ENCODE results near the gene MGAT5B. TPM values are rescaled to one million over a fixed set of nuclear protein-coding genes. Genes with fewer than 3 reads are reported as not detected.

Gene MGAT5B
- total RNA-seq, 1 experiment from 2014 or later = 4.4 TPM

DNA sequence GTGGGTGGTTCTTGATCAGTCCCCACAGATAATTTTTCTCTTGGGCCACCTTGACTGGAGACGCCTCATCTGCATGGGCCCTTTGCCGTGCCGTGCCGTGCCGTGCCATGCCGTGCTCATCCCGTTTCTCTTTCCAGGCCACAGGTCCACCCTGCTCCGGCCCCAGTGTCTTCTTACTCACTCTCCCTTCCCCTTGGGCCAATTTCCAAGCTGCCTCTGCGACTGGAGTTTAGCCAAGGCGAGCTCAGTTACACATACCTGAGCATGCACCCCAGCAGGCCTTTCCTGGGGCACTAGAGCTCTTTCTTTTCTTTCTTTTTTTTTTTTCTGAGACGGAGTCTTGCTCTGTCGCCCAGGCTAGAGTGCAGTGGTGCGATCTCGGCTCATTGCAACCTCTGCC is 40.5 kb upstream of the MGAT5B start (continued):
- TF ChIP-seq, protein P1, sequence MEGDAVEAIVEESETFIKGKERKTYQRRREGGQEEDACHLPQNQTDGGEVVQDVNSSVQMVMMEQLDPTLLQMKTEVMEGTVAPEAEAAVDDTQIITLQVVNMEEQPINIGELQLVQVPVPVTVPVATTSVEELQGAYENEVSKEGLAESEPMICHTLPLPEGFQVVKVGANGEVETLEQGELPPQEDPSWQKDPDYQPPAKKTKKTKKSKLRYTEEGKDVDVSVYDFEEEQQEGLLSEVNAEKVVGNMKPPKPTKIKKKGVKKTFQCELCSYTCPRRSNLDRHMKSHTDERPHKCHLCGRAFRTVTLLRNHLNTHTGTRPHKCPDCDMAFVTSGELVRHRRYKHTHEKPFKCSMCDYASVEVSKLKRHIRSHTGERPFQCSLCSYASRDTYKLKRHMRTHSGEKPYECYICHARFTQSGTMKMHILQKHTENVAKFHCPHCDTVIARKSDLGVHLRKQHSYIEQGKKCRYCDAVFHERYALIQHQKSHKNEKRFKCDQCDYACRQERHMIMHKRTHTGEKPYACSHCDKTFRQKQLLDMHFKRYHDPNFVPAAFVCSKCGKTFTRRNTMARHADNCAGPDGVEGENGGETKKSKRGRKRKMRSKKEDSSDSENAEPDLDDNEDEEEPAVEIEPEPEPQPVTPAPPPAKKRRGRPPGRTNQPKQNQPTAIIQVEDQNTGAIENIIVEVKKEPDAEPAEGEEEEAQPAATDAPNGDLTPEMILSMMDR (IDR thresholded peaks at IDR 0.05 in 2 of 3, conservative IDR thresholded peaks at IDR 0.05 in 1 of 3; ENCODE audit: borderline replicate concordance in 1 of 3, insufficient read depth in 1 of 3, low read depth in 2 of 3, low read length in 2 of 3) = no peak
- TF ChIP-seq, protein P2, sequence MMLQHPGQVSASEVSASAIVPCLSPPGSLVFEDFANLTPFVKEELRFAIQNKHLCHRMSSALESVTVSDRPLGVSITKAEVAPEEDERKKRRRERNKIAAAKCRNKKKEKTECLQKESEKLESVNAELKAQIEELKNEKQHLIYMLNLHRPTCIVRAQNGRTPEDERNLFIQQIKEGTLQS (IDR thresholded peaks at IDR 0.05) = no peak
- no peak for TF ChIP-seq JUND (IDR thresholded peaks at IDR 0.05)
- TF ChIP-seq SIN3A (IDR thresholded peaks at IDR 0.05; ENCODE audit: low read depth) = no peak
- no peak for TF ChIP-seq EZH2phosphoT487 (IDR thresholded peaks at IDR 0.05; ENCODE audit: borderline replicate concordance)
- TF ChIP-seq SP1 (IDR thresholded peaks at IDR 0.05; ENCODE audit: low read depth) = no peak

DNA sequence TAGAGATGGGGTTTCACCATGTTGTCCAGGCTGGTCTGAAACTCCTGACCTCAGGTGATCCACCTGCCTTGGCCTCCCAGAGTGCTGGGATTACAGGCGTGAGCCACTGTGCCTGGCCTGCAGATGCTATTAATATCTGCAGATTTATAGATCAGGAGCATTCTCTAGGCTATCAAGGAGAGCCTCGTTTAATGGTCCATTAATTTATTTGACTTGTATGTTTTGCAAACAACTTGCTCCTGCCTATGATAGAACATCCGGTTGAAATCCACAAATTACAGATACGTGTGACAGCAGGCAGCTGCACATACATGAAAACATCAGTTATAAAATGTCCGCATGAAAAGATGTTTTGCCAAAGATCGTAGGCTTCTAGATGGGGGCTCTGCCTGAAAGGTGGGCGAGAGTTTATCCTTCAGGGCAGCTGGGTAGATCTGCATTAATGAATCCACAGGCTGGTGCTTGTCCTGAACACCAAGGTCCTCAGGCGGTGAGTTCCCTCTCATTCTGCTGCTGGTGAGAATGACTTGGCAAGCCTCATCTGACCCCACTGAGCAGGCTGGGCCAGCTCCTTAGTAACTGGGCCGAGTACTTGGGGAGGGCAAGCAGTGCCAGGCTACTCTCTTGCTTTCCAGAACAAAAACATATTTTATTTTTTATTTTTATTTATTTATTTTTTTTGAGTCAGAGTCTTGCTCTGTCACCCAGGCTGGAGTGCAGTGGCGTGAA is 37.1 kb upstream of the MGAT5B start:
- ChIA-PET CTCF (no interaction called here), RAD21 (ENCODE audit: low non-redundant PET in 1 of 2, low total read pairs in 2 of 2, uncharacterized antibody in 2 of 2, unreplicated experiment in 2 of 2) (no interaction called here)
- H3K4me3 ChIP-seq (replicated peaks in 1 of 2; ENCODE audit: low read depth in 1 of 2, low read length in 2 of 2) = no peak overlapping the region

More for the DNA sequence above, 37.1 kb upstream of the MGAT5B start:
- no peak overlapping the region for H3K27ac ChIP-seq (ENCODE audit: low read depth, low read length)
- intact Hi-C loops (cut with micrococcal nuclease) = loop anchor here (10.0 kb wide), 1 partner anchor 74 kb away; no protein-coding TSS in a partner anchor
- no peaks in the 10 kb centered on the region for H3K9me3 ChIP-seq (ENCODE audit: control insufficient read depth in 1 of 2, insufficient read depth in 1 of 2, low read depth in 1 of 2, low read length in 2 of 2)
- H3K9me2 ChIP-seq (ENCODE audit: insufficient read depth) = no peaks in the 10 kb centered on the region
- no peak overlapping the region for H3K9ac ChIP-seq (ENCODE audit: low read length)
- POLR2A ChIA-PET = no interaction called here
- DNase-seq (ENCODE audit: low read depth, low spot score) (no peak), ATAC-seq (no peak)
- H3K4me2 ChIP-seq (ENCODE audit: low read length) = no peak overlapping the region
- TF ChIP-seq ZNF274 (IDR thresholded peaks at IDR 0.05; ENCODE audit: low read depth, low read length) (no peak), SRF (IDR thresholded peaks at IDR 0.05; ENCODE audit: low read depth) (no peak), POLR2A (IDR thresholded peaks at IDR 0.05; ENCODE audit: borderline replicate concordance, extremely low read depth, insufficient read depth, insufficient read length) (no peak), TCF7L2 (IDR thresholded peaks at IDR 0.05; ENCODE audit: borderline replicate concordance, extremely low read depth, insufficient read depth, insufficient read length) (no peak), EZH2 (IDR thresholded peaks at IDR 0.05) (no peak), JUND (IDR thresholded peaks at IDR 0.05) (no peak), EZH2phosphoT487 (IDR thresholded peaks at IDR 0.05; ENCODE audit: borderline replicate concordance) (no peak), RAD21 (IDR thresholded peaks at IDR 0.05; ENCODE audit: low read depth) (no peak), SIN3A (IDR thresholded peaks at IDR 0.05; ENCODE audit: low read depth) (no peak)
- TF ChIP-seq, protein P3, sequence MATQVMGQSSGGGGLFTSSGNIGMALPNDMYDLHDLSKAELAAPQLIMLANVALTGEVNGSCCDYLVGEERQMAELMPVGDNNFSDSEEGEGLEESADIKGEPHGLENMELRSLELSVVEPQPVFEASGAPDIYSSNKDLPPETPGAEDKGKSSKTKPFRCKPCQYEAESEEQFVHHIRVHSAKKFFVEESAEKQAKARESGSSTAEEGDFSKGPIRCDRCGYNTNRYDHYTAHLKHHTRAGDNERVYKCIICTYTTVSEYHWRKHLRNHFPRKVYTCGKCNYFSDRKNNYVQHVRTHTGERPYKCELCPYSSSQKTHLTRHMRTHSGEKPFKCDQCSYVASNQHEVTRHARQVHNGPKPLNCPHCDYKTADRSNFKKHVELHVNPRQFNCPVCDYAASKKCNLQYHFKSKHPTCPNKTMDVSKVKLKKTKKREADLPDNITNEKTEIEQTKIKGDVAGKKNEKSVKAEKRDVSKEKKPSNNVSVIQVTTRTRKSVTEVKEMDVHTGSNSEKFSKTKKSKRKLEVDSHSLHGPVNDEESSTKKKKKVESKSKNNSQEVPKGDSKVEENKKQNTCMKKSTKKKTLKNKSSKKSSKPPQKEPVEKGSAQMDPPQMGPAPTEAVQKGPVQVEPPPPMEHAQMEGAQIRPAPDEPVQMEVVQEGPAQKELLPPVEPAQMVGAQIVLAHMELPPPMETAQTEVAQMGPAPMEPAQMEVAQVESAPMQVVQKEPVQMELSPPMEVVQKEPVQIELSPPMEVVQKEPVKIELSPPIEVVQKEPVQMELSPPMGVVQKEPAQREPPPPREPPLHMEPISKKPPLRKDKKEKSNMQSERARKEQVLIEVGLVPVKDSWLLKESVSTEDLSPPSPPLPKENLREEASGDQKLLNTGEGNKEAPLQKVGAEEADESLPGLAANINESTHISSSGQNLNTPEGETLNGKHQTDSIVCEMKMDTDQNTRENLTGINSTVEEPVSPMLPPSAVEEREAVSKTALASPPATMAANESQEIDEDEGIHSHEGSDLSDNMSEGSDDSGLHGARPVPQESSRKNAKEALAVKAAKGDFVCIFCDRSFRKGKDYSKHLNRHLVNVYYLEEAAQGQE (IDR thresholded peaks at IDR 0.05; ENCODE audit: low read depth) = no peak
- TF ChIP-seq, protein P4, sequence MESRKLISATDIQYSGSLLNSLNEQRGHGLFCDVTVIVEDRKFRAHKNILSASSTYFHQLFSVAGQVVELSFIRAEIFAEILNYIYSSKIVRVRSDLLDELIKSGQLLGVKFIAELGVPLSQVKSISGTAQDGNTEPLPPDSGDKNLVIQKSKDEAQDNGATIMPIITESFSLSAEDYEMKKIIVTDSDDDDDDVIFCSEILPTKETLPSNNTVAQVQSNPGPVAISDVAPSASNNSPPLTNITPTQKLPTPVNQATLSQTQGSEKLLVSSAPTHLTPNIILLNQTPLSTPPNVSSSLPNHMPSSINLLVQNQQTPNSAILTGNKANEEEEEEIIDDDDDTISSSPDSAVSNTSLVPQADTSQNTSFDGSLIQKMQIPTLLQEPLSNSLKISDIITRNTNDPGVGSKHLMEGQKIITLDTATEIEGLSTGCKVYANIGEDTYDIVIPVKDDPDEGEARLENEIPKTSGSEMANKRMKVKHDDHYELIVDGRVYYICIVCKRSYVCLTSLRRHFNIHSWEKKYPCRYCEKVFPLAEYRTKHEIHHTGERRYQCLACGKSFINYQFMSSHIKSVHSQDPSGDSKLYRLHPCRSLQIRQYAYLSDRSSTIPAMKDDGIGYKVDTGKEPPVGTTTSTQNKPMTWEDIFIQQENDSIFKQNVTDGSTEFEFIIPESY (IDR thresholded peaks at IDR 0.05; ENCODE audit: extremely low read depth, insufficient replicate concordance, low read length) = no peak
- no peaks in the 10 kb centered on the region for H3K79me2 ChIP-seq (ENCODE audit: insufficient read depth, low read length)
- peaks cover 11% of the 10 kb centered on the region; the same call in 1 of the 2 replicates for H3K27me3 ChIP-seq (ENCODE audit: insufficient read depth, low read length)
- 0 out of 4 replicates have a peak, but pooled peaks cover 0 to 4% of the 10 kb centered on the region in 2 experiments for H3K4me1 ChIP-seq (ENCODE audit: control insufficient read depth in 1 of 2, insufficient read depth in 2 of 2, low read length in 2 of 2)
- no peaks in the 10 kb centered on the region for H3K36me3 ChIP-seq (ENCODE audit: control insufficient read depth in 1 of 2, insufficient read depth in 2 of 2, low read length in 2 of 2)
- no peaks in the 10 kb centered on the region for H4K20me1 ChIP-seq (ENCODE audit: insufficient read depth)
- no TSS peak for BruUV-seq (replicated peaks)
- no peak overlapping the region for H2AFZ ChIP-seq (ENCODE audit: low read depth, low read length, poor library complexity, severe bottlenecking)
